Fibroblast of skin of right biceps (primary cell): ENCODE data around the gene ZNF710.

Experiments
- DNase-seq: peaks from one replicate; pipeline ENCODE4 v3.0.0-alpha.2; 2013

Gene ZNF710

DNA sequence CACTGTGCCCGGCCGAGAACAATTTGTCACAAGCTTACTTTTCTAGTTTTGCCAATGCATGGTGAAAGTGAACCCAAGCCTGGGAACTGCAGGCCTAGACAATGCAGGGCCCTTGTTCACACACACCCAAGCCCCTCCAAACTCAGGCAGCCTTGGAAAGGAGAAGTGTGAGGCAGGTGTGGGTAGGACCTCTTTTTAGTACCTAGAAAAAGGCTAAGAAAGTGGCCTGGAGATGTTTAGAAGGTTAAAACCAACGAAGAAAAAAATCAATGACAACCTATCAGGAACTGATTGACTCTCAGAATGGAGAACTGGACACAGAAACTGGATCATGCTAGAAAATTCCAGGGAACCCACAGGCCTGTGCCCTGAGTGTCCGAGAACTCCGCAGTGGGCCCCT, 82.3 kb downstream of the ZNF710 start:
- DNase-seq = no peak

DNA sequence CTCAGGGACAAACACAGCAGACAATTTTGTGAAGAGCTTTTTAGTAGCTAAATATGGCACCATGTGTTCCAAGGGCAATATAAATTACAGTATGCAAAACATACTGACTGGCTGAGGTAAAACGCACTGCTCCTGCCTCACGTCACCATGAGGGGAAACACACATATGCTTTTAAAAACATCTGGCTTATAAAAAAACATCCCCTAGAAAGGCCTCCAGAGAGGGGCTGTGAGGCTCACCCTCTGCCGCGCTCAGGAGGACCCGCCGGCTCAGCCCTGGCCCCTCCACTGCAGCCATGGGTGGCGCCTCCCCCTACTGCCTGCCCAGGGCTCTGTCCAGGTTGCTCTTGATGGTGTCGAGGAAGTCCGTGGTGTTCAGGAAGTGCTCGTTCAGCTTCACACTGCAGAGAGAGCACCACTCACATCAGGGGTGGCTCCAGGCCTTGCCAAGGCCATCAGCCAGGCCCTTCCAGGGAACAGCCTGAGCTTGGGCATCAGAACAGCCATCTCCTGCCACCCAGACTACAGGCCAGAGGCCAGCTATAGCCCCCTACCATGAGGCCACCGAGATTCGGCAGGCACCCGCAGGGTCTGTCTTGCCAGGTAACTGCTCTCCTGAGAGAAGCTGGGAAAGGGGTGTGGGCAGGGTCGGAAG, 83.0 kb downstream of the ZNF710 start:
- no peak for DNase-seq

DNA sequence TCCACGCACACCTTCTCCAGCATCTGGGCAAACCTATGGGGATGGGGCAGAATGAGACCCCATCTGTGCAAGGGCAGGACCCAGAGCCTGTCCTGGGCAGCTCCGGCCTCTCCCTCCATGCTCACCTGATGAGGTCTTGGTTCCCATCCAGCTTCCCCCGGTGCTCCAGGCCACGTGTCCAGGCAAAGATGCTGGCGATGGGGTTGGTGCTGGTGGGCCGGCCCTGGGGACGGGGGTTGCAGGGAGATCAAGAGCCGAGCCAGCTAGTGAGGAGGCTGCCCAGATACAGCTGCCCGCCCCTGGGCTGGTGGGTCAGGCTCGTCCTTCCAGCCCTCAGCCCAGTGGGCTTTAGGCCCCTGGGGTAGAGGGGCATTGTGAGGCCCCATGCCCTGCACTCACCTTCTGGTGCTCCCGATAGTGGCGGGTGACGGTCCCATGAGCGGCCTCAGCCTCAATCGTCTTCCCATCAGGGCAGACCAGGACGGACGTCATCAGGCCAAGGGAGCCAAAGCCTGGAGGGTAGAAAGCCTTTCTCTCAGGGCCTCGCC, 83.8 kb downstream of the ZNF710 start:
- DNase-seq = no peak

DNA sequence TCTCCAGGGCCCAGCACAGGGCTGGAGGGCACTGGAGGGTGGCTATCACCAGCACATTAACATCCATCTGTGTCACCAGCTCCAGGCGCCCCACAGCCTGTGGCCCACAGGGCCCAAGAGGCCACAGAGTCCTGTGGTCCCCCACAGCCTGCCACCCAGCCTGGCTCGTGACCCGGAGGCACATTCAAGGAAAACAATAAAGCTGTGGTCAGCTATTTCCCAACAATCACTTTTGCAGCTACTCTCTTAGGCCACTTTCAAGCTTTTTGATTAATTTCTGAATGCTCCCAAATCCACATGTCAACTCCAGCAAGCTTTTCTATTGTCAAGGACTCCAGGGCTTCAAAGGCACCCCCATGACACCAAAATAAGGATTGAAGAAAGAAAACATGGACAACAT, 84.4 kb downstream of the ZNF710 start:
- DNase-seq = no peak

DNA sequence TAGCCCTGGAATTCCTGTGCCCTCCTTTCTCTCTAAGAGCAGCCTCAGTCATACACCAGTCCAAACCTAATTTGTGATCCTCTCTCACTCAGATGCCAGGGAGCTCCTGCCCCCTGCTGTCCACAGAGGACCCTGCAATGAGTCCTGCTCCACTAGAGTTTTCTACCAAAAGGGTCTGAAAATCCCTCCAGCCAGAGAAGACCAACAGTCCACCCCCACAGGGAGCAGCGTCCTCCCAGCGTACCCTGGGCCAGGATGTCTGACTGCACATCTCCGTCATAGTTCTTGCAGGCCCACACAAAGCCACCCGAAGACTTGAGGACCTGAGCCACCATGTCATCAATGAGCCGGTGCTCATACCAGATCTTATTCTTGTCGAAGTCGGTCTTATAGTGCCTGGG, 85.7 kb downstream of the ZNF710 start:
- peak; percentile 38 for DNase-seq

DNA sequence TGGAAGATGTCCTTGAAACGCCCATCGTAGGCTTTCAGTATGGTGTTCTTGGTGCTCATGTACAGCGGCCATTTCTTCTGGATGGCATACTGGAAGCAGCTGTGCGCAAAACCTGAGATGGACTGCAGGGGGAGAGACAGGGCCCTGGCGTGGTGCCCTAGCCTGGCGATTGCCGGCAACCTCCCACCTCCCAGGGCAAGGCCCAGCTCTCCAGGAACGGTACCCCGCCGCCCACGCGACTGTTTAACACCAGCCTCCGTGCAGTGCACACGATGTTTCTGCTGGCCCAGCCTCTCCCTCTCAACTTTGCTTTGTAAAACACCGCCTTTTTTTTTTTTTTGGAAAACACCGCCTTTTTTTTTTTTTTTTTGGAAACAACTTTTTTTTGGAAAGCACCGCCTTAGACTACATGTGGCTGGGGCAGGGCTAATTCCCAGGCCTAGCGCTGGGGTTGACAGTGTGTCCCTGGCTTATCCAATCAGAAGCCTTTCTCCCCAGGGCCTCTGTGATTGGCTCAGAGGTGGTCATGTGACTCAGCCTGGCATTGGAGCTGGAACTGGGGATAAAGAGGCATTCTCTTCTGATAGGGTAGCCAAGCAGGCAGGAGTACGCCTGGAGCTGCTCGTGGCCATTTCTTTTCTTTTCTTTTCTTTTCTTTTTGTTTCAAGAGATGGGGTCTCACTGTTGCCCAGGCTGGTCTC, 86.5 kb downstream of the ZNF710 start:
- DNase-seq = peak; percentile 31

DNA sequence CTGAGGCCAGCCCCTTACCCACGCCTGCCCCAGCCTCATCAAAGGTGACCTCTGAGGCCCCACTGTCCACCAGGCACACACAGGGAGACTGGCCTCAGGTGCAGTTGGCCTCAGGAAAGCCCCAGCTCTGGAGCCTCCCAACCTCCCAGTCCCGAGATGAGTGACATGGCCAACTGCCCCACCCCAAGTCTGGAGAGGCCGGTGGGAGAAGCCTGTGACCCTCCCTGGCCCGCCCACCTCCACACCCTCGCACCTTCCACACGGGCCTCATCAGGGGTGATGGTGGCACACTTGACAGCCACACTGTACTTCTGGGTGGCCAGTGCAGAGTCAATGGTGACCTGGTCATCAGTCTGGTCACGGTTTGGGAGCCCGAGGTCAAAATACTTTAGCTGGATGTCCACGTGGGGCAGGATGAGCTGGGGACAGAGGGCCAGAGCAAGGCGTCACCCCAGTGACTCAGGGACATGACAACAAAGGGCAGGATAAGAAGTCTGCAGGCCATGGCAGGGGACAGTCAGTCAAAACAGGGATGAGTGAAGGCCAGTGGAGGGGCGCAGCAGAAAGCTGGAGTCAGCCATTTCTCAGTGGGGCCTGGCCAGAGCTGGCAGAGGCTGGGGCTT, 89.2 kb downstream of the ZNF710 start:
- DNase-seq = no peak

DNA sequence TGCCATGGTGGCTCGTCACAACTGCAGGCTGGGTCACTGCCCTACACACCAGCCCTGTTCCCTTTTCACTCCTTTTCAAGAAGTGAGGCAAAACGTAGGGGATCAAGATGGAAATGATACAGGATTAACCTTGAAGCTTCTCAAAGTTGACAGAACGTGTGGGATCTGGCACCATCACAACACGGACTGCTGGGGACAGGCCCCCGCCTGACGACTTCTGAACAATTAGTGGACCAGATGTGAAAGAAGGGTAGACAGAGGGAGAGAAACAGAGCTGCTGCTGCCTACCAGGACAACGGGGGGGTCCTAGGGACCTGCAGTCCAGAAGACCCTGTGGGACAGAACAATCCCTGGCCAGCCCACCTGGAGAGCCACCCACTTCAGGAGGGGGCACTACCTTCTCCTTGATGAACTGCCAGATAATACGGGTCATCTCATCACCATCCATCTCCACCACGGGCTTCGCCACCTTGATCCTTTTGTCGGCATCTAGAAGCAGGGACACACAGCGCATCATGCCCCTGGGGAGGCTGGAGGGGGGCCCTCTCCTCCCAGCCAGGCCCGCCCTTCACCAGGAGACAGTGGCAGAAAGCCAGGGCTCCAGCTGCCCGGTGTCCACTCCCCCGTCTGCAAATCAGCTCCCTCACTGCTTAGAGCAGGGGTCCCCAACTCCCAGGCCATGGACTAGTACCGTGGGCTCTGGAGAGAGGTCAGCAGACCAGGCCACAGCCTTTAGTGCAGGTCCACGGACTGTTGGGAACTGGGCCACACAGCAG, 90.2 kb downstream of the ZNF710 start:
- DNase-seq = no peak

DNA sequence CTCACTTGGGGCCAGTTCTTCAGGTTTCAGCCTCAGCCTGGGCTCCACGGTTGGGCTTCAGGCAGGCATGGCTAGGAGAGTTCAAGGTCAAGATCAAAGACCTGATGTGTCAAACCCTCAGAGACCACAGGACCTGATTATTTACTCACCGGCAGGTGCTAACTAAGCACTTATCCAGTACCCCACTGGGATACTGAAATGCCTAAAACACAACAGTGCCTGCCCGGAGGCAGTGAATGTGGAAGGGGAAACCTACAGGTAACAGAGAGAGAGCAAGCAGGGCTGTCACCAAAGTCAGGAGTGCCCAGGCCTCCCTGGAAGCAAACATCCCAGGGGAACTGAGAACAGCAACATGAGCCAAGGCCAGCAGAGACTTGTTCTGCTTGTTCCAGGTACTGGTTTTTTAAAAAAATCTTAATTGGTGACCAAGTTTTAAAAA, 94.4 kb downstream of the ZNF710 start:
- no peak for DNase-seq

DNA sequence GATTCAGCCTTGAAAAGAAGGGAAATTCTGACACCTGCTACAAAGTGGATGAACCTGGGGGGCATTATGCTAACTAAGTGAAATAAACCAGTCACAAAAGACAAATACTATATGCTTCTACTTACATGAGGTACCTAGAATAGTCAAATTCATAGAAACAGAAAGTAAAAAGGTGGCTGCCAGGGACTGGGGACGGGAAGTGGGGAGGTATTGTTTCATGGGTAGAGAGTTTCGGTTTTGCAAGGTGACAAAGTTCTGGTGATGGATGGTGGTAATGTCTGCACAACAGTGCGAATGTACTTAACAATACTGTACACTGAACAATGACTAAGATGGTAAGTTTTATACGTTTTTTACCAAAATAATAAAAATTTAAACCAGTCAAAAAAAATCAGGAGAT, 96.4 kb downstream of the ZNF710 start:
- DNase-seq = no peak

DNA sequence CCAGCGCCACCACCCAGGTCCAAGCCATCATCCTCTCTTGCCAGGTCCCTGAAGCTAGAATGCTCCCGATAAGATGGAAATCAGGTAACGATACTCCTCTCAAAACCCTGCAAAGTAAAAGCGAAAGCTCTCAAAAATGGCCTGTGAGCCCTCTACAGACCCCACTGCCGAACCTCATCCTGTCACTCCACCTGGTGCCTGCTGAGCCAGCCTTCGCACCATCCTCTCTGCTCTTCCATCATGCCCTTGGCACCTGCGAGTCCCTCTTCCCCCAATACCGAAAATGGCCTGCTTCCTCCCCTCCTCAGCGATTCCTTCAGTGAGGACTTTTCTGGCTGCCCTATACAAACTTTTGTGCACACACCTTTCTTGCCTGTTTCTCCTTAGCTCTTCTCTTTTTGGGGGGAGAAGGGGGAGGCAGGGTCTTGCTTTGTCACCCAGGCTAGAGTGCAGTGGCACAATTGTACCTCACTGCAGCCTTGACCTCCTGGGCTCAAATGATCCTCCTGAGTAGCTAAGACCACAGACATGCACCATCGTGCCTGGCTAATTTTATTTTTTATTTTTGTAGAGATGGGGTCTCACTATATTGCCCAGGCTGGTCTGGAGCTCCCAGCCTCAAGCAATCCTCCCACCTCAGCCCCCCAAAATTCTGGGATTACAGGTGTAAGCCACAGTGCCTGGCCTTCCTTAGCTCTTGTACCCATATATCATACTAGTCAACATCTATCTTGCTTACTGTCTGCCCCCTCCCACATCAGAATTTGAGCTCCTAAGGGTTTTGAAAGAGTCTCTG, 98.1 kb downstream of the ZNF710 start:
- no peak for DNase-seq

DNA sequence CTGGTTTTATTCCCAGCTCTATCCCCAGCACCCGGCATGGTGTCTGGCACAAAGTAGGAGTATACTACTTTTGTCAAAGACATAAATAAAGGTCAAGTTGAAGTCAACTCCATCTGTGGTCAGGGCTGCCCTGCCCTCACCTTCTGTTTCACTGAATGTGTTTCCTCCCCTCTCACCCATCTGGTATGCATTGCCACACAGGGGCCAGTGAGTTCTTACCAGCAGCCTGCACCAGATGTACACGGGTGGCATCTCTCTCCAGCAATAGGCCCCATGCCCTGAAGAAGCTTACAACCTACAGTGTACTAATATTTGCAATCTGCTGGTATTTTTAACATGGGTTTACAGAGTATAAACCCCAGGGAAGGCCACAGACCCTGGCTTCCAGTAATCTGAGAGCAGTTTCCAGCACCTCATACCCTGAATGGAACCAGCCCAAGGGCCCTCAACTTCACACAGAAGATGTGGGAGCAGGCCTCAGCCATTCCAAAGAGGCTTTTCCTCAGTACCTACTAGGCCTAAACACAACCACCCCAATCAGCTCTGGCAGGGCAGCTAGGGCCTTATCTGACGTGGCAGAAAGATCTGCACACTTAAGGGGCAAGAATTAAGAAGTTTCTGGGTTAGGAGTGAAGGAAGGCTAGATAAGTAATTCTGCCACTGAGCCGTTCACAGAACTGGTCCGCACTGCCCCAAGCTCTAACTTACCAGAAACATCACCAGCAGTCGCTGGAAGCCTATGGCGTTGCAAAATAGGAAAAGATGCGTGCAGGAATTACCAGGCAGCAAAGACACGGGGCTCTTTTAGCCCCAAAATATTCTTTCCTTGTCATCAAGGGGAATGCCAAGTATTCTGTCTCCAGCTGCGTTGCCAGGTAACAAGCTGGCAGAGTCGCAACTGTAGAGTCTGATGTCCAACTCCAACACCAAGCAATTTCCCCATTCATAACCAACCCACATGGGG, 99.0 kb downstream of the ZNF710 start:
- DNase-seq = peak; percentile 53

DNA sequence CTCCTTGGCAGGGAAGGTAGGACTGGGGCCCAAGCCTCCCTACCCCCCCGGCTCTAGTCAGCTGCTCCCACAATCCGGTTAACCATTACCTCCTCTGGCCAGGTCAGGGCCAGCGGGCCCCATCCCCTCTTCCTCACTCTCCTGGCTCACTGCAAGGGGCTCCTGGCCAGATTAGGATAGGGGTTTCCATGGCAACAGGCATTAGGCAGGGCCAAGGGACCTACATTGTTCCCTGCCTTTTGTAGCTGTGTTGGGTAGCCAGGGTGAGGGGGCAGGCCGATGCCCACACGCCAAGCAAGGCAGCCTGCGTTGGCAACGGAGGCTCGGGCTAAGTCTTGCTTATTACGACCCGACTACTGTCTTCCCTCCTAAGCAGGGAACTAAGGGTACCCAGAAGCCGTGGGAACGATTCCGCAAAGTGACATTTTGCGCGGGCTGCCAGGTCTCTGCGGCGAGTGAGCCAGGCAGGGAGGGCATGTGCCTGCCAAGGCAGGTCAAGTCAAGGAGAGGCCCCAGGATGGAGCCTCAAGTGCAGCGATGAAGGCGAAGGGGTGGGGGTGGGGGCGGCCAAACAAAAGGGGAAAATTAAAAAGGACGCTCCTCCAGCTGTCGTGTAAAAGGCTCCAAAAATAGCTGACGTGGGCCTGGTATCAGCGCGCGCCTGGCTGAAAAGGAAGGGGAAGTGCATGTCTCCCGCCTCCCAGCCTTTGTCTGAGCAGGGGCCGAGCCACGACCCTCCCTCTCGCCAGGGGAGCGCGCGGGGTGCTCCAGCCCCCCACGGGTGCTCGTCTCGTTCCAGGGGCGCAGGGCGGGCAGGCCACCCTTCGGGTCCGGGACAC, 100.2 kb downstream of the ZNF710 start:
- peak; percentile 49 for DNase-seq

DNA sequence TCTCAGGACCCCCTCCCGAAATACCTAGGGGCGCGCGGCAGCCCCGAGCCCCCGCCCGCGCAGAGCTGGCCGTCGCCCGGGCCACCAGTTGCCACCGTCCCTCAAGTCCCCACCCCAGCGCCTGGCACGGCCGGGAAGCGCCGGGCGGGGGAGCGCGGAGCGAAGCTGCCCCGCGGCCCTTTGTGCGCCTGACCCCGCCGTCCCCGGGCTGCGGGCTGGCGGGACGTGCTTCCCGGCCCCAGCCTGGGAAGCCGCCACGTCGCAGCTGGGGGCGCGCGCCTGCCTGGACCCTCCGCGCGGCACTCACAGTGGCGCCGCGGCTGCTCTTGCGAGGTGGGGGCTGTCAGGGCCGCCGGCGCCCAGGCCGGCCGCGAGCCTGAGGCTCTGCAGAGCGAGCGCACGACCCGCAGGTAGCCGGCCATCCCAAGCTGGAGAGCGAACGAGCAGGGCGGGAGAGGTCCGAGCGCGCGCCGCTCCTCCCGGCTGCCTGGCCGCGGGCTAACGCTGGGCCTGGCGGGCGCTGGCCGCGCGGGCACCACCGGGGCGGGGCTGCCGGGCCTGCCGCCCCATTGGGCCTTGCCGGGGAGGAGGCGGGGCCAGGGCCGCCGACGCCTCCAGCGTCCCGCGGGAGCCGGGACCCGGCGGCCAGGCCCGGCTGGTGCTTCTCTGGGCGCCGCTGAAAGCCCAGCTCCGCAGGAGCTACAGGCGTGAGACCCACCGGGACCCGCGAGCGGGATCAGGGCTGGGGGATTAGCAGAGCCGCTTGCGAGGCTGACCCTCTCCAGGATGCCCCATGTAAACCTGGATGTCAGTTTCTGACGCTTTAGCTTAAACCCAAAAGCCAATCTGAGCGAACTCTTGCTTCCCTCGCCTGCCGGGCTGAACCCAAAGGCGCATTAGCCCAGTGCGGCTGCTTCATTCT, 101.1 kb downstream of the ZNF710 start, which contains the start of gene IDH2:
TSS of gene IDH2 (minus strand) at position 500 of the 922 bp plus-strand sequence. CDS start at position 422, 78 bp downstream.
- peak; percentile 83 for DNase-seq

DNA sequence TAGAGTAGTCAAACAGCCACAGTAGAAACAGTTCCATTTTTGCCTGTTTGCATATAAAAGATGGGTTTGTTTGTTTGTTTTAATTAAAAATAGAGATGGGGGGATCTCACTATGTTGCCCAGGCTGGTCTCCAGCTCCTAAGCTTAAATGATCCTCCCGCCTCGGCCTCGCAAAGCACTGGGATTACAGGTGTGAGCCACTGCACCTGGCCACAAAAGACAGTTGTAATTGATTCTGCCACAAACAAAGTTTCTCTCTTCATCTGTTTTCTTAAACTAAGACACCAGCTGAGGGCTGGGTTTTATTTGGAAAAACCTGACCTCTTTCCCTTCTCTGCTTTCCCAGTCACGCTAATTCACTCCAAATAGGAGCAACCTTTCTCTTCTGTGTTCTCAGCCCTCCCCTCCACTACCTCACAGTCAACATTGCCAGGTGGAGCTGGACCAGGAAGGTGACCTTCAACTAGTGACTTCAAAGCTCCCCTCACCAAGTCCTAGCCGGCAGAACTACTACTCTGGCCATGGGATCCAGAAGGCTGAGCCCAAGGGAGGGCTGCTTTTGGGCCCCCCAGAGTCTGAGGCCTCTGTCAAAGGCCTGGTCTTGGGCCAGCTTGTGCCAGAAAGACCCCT, 102.7 kb downstream of the ZNF710 start:
- no peak for DNase-seq

DNA sequence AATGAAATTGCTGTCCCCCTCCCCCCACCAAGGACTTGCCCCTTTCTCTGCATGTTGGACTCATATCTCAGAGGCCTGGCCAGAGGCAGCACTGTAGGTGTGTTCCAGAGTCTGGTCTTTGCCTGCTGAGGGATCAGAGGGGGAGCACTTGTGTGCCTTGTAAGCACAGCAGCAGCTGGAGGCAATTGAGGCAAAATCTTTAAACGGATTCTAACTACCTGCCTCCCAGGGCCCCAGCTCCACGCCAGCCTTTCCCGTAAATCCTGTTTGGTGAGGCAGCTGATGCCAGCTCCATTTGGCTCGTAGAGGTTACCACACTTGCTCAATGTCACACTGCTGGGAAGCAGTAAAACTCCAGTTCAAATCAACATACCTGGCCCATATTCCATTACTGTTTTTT, 103.4 kb downstream of the ZNF710 start:
- no peak for DNase-seq

DNA sequence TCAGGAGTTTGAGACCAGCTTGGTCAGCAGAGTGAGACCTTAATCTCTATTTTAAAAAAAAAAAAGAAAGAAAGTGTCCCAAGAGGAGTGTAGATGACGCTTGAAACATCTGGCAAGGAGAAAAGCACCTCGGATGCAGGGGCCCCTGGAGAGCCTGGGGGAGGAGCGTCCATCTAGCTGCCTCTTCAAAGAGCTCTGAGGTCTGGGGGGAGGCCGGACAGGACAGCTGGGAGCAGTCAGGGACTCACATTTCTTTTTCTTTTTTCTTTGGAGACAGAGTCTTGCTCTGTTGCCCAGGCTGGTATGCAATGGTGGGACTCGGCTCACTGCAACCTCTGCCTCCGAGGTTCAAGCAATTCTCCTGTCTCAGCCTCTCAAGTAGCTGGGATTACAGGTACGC, 104.4 kb downstream of the ZNF710 start:
- no peak for DNase-seq

DNA sequence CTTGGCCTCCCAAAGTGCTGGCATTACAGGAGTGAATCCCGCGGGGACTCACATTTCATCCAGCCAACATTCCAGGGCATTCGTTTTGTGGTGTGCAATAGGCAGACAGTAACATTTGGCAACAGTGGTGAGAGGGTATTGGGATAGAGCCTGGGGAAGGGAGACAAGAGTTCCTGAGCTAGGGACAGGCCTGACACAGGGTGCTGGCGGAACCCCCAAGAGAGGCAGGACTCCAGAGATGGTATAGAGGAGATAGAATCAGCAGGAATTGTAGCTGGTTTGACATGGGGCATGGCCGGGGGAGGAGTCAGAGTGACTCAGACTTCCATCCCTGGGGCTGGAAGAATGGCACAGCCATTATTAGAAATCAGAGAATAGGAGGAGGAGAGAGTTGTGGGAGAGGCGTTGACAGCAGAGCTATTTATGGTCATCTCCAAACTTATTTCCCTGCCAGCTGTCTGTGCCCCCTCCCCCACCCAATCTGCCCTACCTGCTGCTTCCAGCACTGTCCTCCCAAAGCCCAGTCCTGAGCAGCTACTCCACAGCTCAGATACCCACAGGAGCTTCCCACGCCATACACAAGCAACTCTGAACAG, 105.5 kb downstream of the ZNF710 start:
- DNase-seq = peak; percentile 65
